Measurements from ENCODE around the gene NOD2.

NOD2 gene

DNA sequence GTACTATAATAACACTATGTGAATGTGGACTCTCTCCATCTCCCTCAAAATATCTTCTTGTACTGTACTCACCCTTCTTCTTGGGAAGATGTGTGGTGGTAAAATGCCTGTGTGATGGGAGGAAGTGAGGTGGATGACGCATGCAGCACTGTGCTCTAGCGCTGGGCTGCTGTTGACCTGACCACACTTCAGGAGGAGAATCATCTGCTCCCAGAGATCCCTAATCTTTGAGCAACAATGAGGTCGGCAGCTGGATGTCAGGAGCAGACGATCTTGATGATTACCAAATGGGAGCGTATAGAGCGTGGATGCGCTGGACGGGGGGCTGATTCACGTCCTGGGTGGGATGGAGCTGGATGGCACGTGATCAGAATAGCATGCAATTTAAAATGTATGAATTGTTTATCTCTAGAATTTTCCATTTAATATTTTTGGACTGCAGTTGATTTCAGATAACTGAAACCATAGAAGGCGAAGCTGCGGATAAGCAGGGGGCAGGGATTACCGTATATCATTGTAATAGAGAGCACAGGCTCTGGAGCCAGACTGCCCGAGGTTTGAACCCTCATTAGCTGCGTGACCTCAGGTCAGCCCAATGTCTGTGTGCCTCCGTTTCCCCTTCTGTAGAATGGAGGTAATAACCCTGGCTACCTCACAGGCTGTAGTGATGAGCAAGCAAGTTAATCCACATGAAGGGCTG, 24.8 kb downstream of the NOD2 start:
- no peak for DNase-seq

DNA sequence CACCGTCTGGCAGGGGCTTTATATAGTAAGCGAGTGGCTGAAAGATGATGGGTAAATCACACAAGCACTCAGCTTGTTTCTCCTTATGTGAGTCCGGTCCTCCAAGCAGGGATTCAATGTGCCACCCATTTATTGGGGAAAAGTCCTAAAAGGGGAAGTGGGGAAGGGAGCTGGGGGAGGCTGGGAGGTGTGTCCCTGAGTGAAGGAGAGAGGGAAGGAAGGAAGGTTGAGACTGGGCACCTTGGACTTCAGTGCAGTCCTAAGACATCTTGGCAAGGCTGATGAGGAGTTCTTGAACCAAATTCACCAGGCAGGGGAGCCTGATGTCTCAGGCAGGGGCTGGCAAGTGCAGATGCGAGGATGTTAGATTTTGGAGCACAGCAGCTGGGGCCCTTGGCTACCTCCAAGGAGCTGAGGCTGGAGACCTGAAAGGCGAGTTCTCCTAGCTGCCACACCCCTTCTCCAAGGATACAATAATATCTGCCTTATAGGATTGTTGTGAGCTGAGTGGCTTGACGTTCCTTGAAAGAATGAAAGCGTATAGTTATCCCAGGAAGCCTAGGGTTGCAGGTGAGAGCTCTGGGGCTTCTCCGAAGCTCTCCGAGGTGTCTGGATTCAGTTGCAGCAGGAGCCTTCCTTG, 25.5 kb downstream of the NOD2 start:
- no peak for DNase-seq

DNA sequence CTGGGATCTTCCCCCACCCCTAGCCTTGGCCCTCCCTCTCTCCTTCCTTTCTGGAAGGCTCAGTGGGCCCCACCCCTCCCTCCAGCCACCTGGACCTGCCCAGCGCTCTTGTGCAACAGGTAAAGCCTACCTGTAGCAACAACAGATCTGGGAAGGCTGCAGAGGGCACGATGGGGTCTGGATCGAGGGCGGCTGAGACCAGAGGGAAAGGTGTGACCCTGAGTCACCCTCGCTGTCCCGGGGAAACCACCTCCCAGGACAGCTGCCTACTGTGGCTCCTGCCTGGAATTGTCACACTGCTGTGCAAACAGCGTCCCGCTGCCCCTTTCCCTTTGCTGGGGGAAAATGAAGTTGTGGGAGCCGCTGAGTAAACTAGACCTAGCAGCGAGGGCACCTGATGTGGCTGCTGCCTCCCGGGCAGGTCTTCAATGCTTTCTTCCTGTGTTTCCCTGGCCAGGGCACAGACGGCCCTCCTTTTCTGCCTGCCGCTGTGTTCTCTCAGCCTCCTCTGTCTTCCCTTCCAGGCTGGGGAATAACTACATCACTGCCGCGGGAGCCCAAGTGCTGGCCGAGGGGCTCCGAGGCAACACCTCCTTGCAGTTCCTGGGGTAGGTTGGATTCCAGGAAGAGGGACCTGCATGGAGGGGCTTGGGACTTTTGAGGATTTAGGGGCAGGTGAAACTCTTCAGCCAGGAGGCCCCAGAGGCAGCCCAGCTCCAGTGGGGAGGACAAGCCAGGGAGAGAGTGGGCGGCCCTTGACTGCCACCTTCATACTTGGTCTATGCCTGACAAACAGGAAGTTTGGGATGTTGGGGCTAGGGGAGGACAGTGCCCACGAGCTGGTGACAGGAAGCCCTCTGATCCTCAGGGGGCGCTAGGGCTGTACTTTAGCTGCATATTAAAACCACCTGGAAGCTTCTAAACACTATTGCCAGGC, 26.3 kb downstream of the NOD2 start:
- no peak for DNase-seq

DNA sequence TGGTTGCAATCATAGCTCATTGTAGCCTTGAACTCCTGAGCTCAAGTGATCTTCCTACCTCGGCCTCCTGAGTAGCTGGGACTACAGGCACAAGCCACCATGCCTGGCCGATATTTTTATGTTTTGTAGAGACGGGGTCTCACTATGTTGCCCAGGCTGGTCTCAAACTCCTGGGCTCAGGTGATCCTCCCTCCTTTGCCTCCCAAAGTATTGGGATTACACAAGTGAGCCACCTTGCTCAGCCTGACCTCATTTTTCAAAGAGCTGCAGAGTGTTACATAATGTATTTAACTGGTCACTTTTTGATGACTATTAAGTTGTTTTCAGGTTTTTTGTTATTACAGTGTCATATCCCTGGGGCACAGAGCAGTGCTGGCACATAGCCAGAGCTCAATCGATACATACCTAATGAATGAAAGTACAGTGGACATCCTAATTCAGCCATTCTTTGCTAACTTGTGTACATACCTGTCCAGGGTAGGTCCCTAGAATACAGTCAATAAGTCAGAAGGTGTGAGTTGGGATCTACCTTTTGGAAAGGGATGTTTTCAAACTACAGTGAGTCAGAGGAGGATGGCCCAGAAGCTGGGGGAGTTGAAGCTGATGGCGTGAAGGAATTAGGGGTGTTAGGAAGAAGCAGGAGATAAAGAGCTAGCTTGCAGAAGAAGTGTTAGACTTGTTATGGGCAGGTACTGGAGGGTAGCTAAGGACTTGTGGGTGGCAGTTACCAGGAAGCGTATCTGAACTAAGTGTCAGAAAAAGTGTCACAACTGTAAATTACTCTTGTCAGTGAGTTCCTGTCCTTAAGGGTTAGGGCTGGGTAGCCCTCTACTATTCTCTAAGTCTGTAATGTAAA, 28.4 kb downstream of the NOD2 start:
- no peak for DNase-seq

DNA sequence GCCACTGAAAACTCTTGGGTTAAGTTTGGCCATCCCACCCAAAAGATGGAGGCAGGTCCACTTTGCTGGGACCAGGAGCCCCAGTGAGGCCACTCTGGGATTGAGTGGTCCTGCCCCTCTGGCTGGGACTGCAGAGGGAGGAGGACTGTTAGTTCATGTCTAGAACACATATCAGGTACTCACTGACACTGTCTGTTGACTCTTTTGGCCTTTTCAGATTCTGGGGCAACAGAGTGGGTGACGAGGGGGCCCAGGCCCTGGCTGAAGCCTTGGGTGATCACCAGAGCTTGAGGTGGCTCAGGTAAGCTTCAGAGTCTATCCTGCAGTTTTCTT, 29.0 kb downstream of the NOD2 start:
- no peak for DNase-seq

DNA sequence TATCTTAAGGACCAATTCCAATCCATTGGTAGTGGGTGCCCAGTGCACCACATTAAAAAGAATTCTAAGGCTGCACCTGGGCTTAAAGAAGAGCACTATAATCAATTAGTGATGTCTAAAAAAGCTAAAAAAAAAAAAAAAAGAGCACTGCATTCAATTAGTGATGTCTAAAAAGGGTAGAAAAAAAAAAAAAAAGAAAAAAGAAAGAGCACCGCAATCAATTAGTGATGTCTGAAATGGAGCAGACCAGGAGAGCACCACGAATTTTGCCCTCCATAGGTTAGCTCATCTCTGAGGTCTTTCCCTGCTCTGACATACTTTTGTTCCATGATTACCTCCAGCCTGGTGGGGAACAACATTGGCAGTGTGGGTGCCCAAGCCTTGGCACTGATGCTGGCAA, 29.6 kb downstream of the NOD2 start:
- no peak for DNase-seq

DNA sequence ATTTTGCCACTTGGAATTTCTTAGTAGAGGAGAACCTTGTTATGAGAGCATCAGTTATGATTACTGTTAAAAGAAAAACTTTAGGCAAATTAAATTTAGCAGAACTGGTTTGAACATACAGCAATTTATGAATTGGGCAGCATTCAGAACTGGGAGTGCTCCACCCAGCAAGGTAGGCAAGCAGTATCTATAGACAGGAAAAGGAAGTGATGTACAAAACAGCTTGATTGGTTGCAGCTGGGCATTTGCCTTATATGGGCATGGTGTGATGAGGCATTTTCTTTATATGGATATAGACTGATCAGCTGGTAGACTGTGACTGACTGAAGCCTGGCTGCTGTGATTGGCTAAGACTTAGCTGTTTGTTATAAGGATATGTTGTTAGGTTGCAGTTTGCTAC, 30.9 kb downstream of the NOD2 start:
- no peak for DNase-seq

DNA sequence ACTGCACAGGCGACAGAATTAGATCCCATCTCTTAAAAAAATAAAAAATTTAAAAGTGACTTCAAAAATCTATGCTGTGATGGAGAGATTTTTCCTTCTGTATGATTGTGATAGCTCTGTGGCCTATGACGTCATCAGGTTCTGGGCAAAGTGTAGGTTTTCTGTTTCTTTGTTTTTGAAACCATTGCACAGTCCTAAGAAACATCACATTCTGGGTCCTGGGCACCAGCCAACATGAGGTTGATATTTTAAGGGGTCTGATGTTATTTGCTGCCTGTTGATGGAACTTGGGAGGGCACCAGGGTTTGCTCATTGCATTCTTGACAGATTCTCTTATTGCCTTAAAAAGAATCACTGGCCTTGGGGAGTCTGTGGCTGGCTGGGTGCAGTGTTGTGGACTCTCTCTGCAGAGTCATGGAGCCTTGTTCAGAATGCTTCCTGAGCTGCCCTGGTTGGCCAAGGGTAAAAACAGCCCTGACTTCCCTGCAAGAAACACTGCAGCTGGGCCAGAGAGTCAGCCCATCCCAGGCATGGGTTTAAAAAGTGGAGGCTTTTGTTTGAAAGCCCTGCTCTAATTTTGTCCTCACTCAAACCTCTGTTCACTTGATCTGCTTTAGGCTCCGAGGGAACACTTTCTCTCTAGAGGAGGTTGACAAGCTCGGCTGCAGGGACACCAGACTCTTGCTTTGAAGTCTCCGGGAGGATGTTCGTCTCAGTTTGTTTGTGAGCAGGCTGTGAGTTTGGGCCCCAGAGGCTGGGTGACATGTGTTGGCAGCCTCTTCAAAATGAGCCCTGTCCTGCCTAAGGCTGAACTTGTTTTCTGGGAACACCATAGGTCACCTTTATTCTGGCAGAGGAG, 38.0 kb downstream of the NOD2 start:
- DNase-seq = no peak

DNA sequence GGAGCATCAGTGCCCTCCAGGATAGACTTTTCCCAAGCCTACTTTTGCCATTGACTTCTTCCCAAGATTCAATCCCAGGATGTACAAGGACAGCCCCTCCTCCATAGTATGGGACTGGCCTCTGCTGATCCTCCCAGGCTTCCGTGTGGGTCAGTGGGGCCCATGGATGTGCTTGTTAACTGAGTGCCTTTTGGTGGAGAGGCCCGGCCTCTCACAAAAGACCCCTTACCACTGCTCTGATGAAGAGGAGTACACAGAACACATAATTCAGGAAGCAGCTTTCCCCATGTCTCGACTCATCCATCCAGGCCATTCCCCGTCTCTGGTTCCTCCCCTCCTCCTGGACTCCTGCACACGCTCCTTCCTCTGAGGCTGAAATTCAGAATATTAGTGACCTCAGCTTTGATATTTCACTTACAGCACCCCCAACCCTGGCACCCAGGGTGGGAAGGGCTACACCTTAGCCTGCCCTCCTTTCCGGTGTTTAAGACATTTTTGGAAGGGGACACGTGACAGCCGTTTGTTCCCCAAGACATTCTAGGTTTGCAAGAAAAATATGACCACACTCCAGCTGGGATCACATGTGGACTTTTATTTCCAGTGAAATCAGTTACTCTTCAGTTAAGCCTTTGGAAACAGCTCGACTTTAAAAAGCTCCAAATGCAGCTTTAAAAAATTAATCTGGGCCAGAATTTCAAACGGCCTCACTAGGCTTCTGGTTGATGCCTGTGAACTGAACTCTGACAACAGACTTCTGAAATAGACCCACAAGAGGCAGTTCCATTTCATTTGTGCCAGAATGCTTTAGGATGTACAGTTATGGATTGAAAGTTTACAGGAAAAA, 38.8 kb downstream of the NOD2 start:
- DNase-seq = no peak

DNA sequence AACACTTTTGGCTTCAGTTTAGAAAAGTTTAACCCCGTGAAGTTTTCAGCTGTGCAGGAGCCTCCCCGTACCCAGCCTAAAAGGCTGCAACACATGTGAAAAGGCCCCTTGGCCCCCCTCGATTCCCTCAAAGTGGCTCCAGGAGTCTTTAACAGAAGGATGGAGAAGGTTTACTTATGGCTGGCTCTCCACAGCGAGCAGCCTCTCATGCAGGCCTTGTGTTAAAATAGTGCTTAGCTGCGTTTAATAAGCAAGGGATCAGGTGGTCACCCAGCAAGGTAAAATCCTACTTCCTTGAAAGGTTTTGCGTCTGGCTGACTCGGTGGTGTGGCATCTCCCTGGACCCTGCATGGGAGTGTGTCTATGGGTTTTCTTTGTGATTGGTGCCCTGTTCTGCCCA, 40.1 kb downstream of the NOD2 start:
- DNase-seq = no peak

DNA sequence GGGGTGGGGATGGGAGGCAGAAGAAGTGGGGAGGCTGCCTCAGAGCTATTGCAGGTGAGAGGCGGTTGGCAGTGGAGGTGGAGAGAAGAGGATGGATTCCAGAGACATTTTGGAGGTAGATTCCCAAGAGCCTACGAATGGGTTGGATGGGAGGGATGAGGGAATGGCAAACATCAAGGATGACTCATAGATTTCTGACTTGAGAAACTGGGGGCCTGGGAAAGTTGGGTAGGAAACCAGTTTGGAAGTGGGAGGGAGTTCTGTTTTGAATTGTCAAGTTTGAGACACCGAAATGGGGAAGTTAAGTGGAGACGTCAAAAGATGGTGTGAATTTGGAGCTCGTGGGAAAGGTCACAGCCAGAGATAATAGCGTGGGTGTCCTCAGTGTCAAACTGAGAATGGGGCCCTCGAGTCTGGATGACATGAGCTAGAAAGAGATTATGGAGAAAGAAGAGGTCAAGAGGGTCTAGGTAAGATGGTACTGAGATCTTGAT, 42.3 kb downstream of the NOD2 start:
- no peak for DNase-seq

DNA sequence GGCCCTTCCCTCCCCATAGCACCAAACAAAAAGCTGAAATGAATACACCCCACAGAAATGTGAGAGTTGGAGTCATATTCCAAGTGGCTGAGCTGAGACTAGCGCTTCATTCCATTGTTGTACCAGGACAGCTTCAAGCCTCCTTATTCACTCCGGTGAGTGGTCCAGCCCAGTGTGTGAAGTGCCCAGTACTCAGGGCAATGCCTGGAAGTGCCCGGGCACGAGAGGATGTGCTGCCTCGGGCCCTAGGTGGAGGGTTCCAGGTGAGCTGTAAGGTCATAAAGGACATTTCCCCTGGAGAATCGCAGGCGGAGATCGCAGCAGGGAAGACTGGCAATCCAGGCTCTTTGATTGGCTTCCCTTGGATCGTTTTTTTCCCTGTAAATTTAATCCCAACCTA, 43.0 kb downstream of the NOD2 start:
- DNase-seq = no peak

DNA sequence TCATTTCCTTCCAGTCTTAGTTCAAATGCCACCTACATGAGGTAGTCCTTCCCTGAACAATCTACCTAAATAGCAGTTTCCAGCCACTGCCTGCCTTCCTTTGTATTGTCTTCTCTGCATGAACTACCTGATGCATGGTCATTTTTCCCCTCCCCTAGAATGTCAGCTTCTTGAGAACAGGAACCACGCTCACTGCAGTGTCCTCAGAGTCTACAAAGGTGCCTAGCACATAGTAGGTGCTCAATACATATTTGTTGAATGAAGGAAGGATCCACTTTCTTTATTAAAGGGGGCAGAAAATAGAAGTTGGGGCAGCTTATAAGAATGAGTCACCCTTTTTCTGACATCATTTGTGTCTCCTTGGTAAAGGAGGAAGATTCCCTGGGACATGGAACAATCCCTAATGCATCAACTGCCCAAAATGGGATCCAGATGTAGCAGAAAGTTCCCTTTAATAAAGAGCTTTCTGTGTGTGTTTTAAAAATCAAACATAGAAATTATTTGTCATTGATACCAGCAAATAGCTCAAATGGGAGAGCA, 44.1 kb downstream of the NOD2 start:
- DNase-seq = no peak

DNA sequence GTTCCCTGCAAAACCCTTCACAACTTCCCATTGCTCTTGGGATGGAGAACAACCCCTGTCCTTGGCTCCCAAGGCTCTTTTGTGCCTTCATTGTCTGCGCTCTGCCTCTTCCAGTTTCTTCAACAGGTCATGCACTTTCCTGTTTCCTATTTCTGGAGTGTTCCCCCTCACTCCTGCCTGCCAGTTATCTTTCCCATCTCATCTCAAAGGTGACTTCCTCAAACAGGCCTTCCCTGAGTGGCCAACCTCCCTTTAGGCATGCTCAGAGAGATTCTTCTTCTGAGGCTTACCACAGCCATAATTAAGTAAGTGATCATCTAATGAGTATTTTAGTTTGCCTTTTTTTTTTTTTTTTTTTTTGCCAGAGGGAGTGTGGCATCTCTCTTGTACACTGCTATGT, 45.6 kb downstream of the NOD2 start:
- DNase-seq = no peak

DNA sequence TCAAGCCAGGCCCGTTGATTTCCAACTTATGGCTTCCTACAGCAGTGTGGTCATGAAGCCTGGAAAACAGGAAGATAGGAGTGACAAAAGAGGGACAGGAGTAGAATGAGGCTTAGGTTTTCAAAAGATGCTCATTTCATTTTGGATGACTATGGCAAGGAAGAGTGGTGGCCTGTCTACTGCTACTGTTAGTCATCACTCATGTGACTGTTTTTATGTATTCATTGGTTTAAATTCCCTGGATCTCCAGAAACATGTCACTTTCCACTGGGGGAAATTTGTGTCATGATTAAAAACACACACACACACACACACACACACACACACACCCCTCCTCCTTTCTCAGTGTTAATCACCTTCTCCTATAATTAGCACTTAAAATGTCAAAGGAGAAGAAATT, 47.3 kb downstream of the NOD2 start:
- DNase-seq = no peak

DNA sequence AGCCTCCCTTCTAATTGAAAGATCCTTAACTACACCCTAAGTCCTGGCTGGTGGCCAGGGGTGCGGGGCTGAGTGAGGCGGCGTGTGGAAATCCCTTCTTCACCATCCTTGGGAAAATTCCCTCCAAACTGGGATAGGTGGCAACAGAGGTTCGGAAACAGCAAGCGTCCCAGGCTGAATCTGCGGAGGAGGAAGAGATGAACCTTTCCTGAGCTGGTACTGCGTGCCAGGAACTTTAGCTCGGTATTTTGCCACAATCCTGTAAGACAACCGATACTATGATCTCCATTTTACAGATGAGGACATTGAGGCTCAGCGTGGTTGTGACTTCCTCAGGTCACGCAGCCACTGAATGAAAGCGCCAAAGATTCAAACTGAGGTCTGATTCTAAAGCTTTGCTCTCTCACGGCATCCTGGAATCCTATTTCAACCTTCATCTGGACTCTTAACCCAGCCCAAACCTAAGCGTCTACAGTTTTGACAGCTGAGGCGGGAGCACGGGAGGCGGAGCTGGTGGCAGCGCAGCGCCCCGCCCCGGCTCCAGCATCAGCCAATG, 47.9 kb downstream of the NOD2 start:
- DNase-seq = no peak

DNA sequence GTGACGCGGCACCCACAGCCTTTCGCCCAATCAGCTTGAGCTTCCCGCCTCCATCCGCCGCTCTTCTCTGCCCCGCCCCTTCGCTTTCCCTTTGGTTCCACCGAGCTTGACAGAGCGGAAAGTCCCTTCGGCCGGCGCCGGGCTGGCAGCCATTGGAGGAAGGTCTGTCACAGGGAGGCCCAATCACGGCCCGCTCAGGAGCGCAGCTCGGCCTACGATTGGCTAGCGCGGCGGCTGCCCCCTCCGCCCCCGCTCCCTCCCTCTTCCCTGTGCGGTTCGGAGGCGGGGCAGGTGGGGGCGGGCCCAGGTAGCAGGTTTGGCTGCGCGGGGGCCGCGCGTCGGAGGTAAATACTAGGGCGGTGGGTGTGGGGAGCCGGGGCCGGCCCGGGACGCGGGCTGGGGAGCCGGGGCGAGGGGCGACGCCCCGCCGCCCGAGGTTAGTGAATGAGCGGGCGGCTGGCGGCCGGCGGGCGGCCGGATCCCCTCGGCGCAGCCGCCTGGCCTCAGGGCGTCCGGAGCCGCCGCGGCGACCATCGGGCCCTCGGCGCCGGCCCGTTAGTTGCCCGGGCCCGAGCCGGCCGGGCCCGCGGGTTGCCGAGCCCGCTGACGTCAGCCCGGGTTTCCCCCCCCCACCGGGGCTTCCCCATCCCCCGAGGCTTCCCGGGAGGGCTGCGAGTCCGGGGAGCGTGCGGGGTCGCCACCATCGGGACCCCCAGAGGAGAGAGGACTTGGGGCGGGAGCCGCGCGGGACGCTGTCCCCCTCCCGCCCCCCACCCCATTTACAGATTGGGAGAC, 48.6 kb downstream of the NOD2 start, which contains the start of gene CYLD:
TSS of gene CYLD (plus strand) at position 306 of the 795 bp plus-strand sequence. CDS start 7,613 bp downstream, outside the sequence.
- peak; percentile 94 for DNase-seq

DNA sequence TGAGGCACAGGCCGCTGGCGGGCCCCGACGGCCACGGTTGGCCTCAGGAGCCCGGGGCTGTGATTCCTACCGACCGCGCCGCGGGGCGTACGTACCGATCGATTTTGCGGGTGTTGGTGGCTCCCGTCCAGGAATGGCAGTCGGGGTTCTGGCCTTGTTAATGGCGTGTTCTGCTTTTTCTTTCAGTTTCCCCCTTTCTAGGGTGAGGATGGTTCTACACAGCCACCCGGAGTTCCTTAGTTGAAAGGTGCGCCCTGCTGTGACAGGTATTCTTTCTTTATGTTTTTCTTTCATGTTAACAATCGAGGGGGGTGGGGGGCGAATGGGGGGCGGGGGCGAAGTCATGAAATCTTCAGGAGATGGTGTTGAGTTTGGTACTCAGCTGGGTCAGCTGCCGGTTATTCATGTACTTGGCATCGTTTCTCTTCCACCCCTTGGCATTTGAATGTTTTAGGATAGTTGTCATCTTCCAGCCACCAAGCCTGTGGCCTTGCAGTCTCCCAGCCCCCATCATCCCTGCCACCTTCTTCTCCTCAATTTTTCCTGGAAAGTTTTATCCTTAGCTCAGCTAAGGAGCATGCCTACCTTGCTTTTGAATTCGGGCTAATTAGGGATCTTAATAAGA, 49.3 kb downstream of the NOD2 start:
- DNase-seq = peak in 1 of 2 experiments; percentile 8

All from SW 1271 (cell line).